ENCODE results near the gene IGDCC3.

Gene IGDCC3

GRCh38 chr15:65388306-65389080, 10.7 kb upstream of the IGDCC3 start:
- no peak for DNase-seq
- no peak for TF ChIP-seq POLR2A (IDR thresholded peaks at IDR 0.05; ENCODE audit: low read length)
- TF ChIP-seq GATA1 (IDR thresholded peaks at IDR 0.05; ENCODE audit: low read depth, low read length), result no peak

- no peak for TF ChIP-seq POLR2A (IDR thresholded peaks at IDR 0.05; ENCODE audit: low read length)
- no peak for DNase-seq
Observed at GRCh38 chr15:65386886-65387285, 9.1 kb upstream of the IGDCC3 start.

GRCh38 chr15:65386376-65386775, 8.6 kb upstream of the IGDCC3 start:
- no peak for DNase-seq
- TF ChIP-seq GATA1 (IDR thresholded peaks at IDR 0.05; ENCODE audit: low read depth, low read length) (no peak), POLR2A (IDR thresholded peaks at IDR 0.05; ENCODE audit: low read length) (no peak)

GRCh38 chr15:65385870-65386258, 8.1 kb upstream of the IGDCC3 start:
- TF ChIP-seq POLR2A (IDR thresholded peaks at IDR 0.05; ENCODE audit: low read length), result no peak
- no peak for TF ChIP-seq GATA1 (IDR thresholded peaks at IDR 0.05; ENCODE audit: low read depth, low read length)
- no peak for DNase-seq

- peak; percentile 75 to 86 for DNase-seq
- TF ChIP-seq POLR2A (IDR thresholded peaks at IDR 0.05; ENCODE audit: low read length) (no peak), GATA1 (IDR thresholded peaks at IDR 0.05; ENCODE audit: low read depth, low read length) (no peak)
Observed at GRCh38 chr15:65384895-65385869, 7.4 kb upstream of the IGDCC3 start.

- no peak for DNase-seq
- TF ChIP-seq POLR2A (IDR thresholded peaks at IDR 0.05; ENCODE audit: low read length), result no peak
- TF ChIP-seq GATA1 (IDR thresholded peaks at IDR 0.05; ENCODE audit: low read depth, low read length), result no peak
Observed at GRCh38 chr15:65384505-65384894, 6.7 kb upstream of the IGDCC3 start.

- no peak for TF ChIP-seq POLR2A (IDR thresholded peaks at IDR 0.05; ENCODE audit: low read length)
- no peak for TF ChIP-seq GATA1 (IDR thresholded peaks at IDR 0.05; ENCODE audit: low read depth, low read length)
- DNase-seq, result no peak
Observed at GRCh38 chr15:65383991-65384390, 6.2 kb upstream of the IGDCC3 start.

- DNase-seq, result no peak
- TF ChIP-seq POLR2A (IDR thresholded peaks at IDR 0.05; ENCODE audit: low read length), result no peak
- TF ChIP-seq GATA1 (IDR thresholded peaks at IDR 0.05; ENCODE audit: low read depth, low read length), result no peak
Observed at GRCh38 chr15:65383456-65383855, 5.7 kb upstream of the IGDCC3 start.

GRCh38 chr15:65382921-65383320, 5.1 kb upstream of the IGDCC3 start:
- TF ChIP-seq POLR2A (IDR thresholded peaks at IDR 0.05; ENCODE audit: low read length), result no peak
- no peak for TF ChIP-seq GATA1 (IDR thresholded peaks at IDR 0.05; ENCODE audit: low read depth, low read length)
- no peak for DNase-seq

- DNase-seq, result no peak
- TF ChIP-seq POLR2A (IDR thresholded peaks at IDR 0.05; ENCODE audit: low read length) (no peak), GATA1 (IDR thresholded peaks at IDR 0.05; ENCODE audit: low read depth, low read length) (no peak)
Observed at GRCh38 chr15:65382146-65382491, 4.3 kb upstream of the IGDCC3 start.

GRCh38 chr15:65381445-65382145, 3.8 kb upstream of the IGDCC3 start:
- TF ChIP-seq POLR2A (IDR thresholded peaks at IDR 0.05; ENCODE audit: low read length), result no peak
- TF ChIP-seq GATA1 (IDR thresholded peaks at IDR 0.05; ENCODE audit: low read depth, low read length), result no peak
- no peak for DNase-seq

- no peak for TF ChIP-seq GATA1 (IDR thresholded peaks at IDR 0.05; ENCODE audit: low read depth, low read length)
- no peak for TF ChIP-seq POLR2A (IDR thresholded peaks at IDR 0.05; ENCODE audit: low read length)
Observed at GRCh38 chr15:65379986-65380385, 2.2 kb upstream of the IGDCC3 start.

GRCh38 chr15:65377105-65377975, 462 bp downstream of the IGDCC3 start:
- TF ChIP-seq POLR2A (IDR thresholded peaks at IDR 0.05; ENCODE audit: low read length) (no peak), GATA1 (IDR thresholded peaks at IDR 0.05; ENCODE audit: low read depth, low read length) (no peak)
- no peak for DNase-seq

More at GRCh38 chr15:65379986-65380385, 2.2 kb upstream of the IGDCC3 start:
- DNase-seq, result no peak

All from erythroblast (primary cell).